A549 (cell line): ENCODE measurements around the gene SLC8A1.

Experiments used
- CEBPB ChIP-seq, 2 experiments: fragments of >200 bp in 1 of 2; sonication (Bioruptor Twin) in 1 of 2; formaldehyde crosslinking in 1 of 2; IDR thresholded peaks; 2 replicates each; pipeline ENCODE4 v1.6.1; 2012 to 2016
- HMGXB4 ChIP-seq: fragments of 250-450 bp; sonication (Bioruptor Pico); IDR thresholded peaks from 2 replicates; pipeline ENCODE4 v1.5.0; 2021; ENCODE audit warnings: mild to moderate bottlenecking, moderate library complexity, borderline replicate concordance
- MAX ChIP-seq: IDR thresholded peaks from 2 replicates; pipeline ENCODE4 v1.6.1; 2012
- MAZ ChIP-seq: fragments of 150-350 bp; IDR thresholded peaks from 2 replicates; pipeline ENCODE4 v1.6.1; 2014; ENCODE audit warnings: antibody characterized with exemption, low read depth, low read length, borderline replicate concordance
- POLR2A ChIP-seq: IDR thresholded peaks from 2 replicates; pipeline ENCODE4 v1.6.1; 2012; ENCODE audit warnings: mild to moderate bottlenecking, low read length
- RNF2 ChIP-seq: fragments of 200-600 bp; sonication (generic); IDR thresholded peaks from 2 replicates; pipeline ENCODE4 v1.6.1; 2016; ENCODE audit warnings: low read depth, mild to moderate bottlenecking, antibody characterized with exemption, moderate library complexity, borderline replicate concordance
- TF ChIP-seq, protein P1 (sequence below): fragments of >200 bp; sonication (Bioruptor Twin); formaldehyde crosslinking; IDR thresholded peaks from 3 replicates; pipeline ENCODE4 v1.5.1; 2016
- TF ChIP-seq, protein P2 (sequence below): fragments of 450-650 bp; IDR thresholded peaks from 2 replicates; pipeline ENCODE4 v1.6.1; 2014; ENCODE audit warnings: antibody characterized with exemption

GRCh38 chr2:40178971-40179370 is 272.9 kb downstream of the SLC8A1 start:
- TF ChIP-seq RNF2 (no peak), POLR2A (no peak), MAX (no peak), CEBPB (IDR thresholded peaks at IDR 0.05) (no peak), HMGXB4 (CRISPR knock-in tag) (no peak), MAZ (no peak)
- TF ChIP-seq, protein P1, sequence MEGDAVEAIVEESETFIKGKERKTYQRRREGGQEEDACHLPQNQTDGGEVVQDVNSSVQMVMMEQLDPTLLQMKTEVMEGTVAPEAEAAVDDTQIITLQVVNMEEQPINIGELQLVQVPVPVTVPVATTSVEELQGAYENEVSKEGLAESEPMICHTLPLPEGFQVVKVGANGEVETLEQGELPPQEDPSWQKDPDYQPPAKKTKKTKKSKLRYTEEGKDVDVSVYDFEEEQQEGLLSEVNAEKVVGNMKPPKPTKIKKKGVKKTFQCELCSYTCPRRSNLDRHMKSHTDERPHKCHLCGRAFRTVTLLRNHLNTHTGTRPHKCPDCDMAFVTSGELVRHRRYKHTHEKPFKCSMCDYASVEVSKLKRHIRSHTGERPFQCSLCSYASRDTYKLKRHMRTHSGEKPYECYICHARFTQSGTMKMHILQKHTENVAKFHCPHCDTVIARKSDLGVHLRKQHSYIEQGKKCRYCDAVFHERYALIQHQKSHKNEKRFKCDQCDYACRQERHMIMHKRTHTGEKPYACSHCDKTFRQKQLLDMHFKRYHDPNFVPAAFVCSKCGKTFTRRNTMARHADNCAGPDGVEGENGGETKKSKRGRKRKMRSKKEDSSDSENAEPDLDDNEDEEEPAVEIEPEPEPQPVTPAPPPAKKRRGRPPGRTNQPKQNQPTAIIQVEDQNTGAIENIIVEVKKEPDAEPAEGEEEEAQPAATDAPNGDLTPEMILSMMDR = no peak
- TF ChIP-seq, protein P2, sequence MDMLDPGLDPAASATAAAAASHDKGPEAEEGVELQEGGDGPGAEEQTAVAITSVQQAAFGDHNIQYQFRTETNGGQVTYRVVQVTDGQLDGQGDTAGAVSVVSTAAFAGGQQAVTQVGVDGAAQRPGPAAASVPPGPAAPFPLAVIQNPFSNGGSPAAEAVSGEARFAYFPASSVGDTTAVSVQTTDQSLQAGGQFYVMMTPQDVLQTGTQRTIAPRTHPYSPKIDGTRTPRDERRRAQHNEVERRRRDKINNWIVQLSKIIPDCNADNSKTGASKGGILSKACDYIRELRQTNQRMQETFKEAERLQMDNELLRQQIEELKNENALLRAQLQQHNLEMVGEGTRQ = no peak
